Neutrophil (primary cell): ENCODE measurements around the gene IL1A.
A peak's percentile ranks its signal among the peaks of the same experiment; 100 is the strongest.

Source experiments
- H3K27ac ChIP-seq: fragments of 200-600 bp; sonication (generic); 2 replicates; pipeline ENCODE4 v1.5.1; 2016; ENCODE audit warnings: mild to moderate bottlenecking, moderate library complexity
- H3K27me3 ChIP-seq: fragments of 200-600 bp; sonication (generic); 2 replicates; pipeline ENCODE4 v1.6.0; 2016; ENCODE audit warnings: mild to moderate bottlenecking
- H3K36me3 ChIP-seq: fragments of 200-600 bp; sonication (generic); 2 replicates; pipeline ENCODE4 v1.5.1; 2017
- H3K4me1 ChIP-seq, 2 experiments: fragments of 200-600 bp in 1 of 2; sonication (generic) in 1 of 2; 1 replicate in 1 of 2; 2 replicates in 1 of 2; pipeline versions ENCODE4 v1.5.1 to v1.6.1; 2013 to 2016; ENCODE audit warnings: low read depth in 1 of 2, low read length in 1 of 2, mild to moderate bottlenecking in 1 of 2, moderate library complexity in 1 of 2; ENCODE audit not compliant: control insufficient read depth in 1 of 2, insufficient read depth in 1 of 2
- H3K4me3 ChIP-seq, 2 experiments: fragments of 200-600 bp in 1 of 2; sonication (generic) in 1 of 2; 1 replicate in 1 of 2; 2 replicates in 1 of 2; pipeline ENCODE4 v1.5.1; 2013 to 2016; ENCODE audit warnings: low read depth in 1 of 2, low read length in 1 of 2, mild to moderate bottlenecking in 1 of 2, moderate library complexity in 1 of 2
- H3K9me3 ChIP-seq: fragments of 200-600 bp; sonication (generic); 2 replicates; pipeline ENCODE4 v1.5.1; 2016
- CTCF ChIP-seq: fragments of 200-600 bp; sonication (generic); IDR thresholded peaks from 2 replicates; pipeline ENCODE4 v1.5.1; 2016; ENCODE audit warnings: antibody characterized with exemption

IL1A gene

DNA sequence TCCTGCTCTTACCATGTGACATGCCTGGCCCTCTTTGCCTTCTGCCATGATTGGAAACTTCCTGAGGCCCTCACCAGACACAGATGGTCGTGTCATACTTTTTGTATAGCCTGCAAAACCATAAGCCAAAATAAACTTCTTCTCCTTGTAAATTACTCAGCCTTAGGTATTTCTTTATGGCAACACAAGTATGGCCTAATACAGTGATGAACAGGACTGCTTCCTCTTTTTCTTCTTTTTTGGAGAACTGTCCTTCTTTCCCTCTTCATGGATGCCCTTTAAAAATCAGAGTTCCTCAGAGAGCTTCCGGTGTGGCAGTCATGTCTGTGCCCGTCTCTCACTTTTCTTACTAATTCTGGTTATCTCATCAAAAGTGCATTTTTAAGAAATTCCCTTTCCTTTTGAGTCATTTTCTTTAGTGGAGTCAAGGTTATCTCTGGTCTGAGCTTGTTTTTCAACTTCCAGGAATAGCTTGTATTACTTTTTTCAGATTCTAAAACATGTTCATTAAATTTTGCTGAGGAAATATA is 9.2 kb upstream of the IL1A start:
- no peaks in the 10 kb centered on the region for H3K27me3 ChIP-seq
- H3K4me3 ChIP-seq = peak overlapping the region; percentile 14 to 43
- no peaks in the 10 kb centered on the region for H3K36me3 ChIP-seq
- peaks cover 52 to 58% of the 10 kb centered on the region in 2 experiments for H3K4me1 ChIP-seq
- no peak for TF ChIP-seq CTCF
- peak overlapping the region; percentile 95 for H3K27ac ChIP-seq
- H3K9me3 ChIP-seq = no peaks in the 10 kb centered on the region

DNA sequence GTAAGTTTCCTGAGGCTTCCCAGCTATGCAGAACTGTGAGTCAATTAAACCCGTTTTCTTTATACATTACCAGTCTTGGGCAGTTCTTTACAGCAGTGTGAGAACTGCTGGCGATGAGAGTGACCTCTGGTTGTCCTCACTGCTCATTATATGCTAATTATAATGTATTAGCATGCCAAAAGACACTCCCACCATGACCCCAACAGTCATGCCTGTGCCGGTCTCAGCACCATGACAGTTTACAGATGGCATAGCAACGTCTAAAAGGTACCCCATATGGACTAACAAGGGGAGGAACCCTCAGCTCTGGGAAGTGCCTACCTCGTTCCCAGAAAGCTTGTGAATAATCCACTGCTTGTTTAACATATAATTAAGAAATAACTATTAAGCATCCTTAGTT is 8.1 kb upstream of the IL1A start:
- H3K27me3 ChIP-seq = no peaks in the 10 kb centered on the region

GRCh38 chr2:112791693-112792230 is 7.5 kb upstream of the IL1A start:
- Histone ChIP-seq H3K27ac (peak overlapping the region; percentile 95), H3K27me3 (no peaks in the 10 kb centered on the region), H3K4me1 (peaks cover 70 to 75% of the 10 kb centered on the region in 2 experiments), H3K4me3 (no peak overlapping the region), H3K36me3 (no peaks in the 10 kb centered on the region), H3K9me3 (no peaks in the 10 kb centered on the region)
- TF ChIP-seq CTCF = no peak

More for the DNA sequence above, 8.1 kb upstream of the IL1A start:
- no peaks in the 10 kb centered on the region for H3K9me3 ChIP-seq
- no peaks in the 10 kb centered on the region for H3K36me3 ChIP-seq
- peak overlapping the region in 1 of 2 experiments; percentile 43 for H3K4me3 ChIP-seq
- H3K27ac ChIP-seq = peak overlapping the region; percentile 95
- H3K4me1 ChIP-seq = peaks cover 63 to 68% of the 10 kb centered on the region in 2 experiments
- no peak for TF ChIP-seq CTCF

GRCh38 chr2:112791019-112791418 is 6.7 kb upstream of the IL1A start:
- TF ChIP-seq CTCF = no peak
- H3K27ac ChIP-seq = no peak overlapping the region

DNA sequence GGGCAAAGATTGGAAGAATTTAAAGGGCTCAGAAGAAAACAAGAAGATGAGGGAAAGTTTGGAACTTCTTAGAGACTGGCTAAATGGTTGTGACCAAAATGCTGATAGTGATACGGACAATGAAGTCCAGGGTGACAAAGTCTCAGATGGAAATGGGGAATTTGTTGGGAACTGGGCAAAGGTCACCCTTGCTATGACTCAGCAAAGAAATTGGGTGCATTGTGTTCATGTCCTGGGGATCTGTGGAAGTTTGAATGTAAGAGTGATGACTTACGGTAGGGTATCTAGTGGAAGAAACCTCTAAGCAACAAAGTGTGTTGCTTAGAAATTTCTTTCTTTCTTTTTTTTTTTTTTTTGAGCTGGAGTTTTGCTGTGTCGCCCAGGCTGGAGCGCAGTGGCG is 6.0 kb upstream of the IL1A start:
- no peak overlapping the region for H3K4me3 ChIP-seq
- no peaks in the 10 kb centered on the region for H3K27me3 ChIP-seq
- no peaks in the 10 kb centered on the region for H3K9me3 ChIP-seq
- no peaks in the 10 kb centered on the region for H3K36me3 ChIP-seq
- H3K4me1 ChIP-seq = peaks cover 72 to 77% of the 10 kb centered on the region in 2 experiments
- no peak overlapping the region for H3K27ac ChIP-seq
- TF ChIP-seq CTCF = no peak

More at GRCh38 chr2:112791019-112791418, 6.7 kb upstream of the IL1A start:
- no peaks in the 10 kb centered on the region for H3K36me3 ChIP-seq
- no peak overlapping the region for H3K4me3 ChIP-seq
- peaks cover 73 to 77% of the 10 kb centered on the region in 2 experiments for H3K4me1 ChIP-seq
- no peaks in the 10 kb centered on the region for H3K9me3 ChIP-seq
- H3K27me3 ChIP-seq = no peaks in the 10 kb centered on the region
